Activated gamma-delta T cell treated with Interleukin-2 at 50 U/mL for 16 hours (primary cell): ENCODE measurements around the gene PEAK3.

Source experiments
- DNase-seq: peaks from one replicate; pipeline ENCODE4 v3.0.0-alpha.2; 2020

The PEAK3 gene

GRCh38 chr19:2269244-2270156, 12.5 kb downstream of the PEAK3 start:
- peak; percentile 100 for DNase-seq

GRCh38 chr19:2268861-2269243, 13.1 kb downstream of the PEAK3 start:
- DNase-seq: no peak

- DNase-seq: no peak
Observed at GRCh38 chr19:2268480-2268830, 13.5 kb downstream of the PEAK3 start.

DNA sequence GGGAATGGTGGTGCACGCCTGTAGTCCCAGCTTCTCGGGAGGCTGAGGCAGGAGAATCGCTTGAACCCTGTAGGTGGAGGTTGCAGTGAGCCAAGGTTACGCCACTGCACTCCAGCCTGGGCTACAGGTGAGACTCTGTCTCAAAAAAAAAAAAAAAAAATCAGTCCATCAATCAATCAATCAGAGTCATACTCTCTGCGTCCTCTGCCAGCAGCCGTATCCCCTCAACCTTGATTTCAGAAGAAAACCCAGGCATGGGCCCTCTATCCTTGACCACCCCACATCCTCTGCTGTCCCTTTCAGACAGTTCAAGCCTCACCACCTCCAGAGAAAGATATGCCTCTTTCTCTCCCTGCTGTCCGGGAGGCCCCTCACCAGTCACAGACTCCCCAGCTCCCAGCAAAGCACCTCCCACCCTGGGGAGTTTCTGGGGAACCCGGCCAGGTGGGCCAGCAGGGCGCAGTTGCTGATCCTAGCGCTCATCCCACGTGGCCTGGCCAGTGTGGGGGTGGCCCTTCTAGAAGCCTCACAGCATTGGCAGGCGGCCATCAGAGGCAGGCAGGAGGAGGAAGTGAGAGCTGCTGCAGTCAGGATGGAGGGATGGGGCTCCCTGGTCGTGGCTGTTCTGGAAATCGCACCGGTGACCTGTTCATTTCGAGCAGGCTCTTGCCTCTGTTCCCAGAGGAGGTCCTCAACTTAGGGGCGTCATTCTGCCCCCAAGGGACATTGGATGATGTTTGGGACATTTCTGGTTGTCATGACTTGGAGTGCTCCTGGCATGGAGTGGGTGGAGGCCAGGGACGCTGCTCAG, 15.6 kb downstream of the PEAK3 start:
- DNase-seq: no peak

DNA sequence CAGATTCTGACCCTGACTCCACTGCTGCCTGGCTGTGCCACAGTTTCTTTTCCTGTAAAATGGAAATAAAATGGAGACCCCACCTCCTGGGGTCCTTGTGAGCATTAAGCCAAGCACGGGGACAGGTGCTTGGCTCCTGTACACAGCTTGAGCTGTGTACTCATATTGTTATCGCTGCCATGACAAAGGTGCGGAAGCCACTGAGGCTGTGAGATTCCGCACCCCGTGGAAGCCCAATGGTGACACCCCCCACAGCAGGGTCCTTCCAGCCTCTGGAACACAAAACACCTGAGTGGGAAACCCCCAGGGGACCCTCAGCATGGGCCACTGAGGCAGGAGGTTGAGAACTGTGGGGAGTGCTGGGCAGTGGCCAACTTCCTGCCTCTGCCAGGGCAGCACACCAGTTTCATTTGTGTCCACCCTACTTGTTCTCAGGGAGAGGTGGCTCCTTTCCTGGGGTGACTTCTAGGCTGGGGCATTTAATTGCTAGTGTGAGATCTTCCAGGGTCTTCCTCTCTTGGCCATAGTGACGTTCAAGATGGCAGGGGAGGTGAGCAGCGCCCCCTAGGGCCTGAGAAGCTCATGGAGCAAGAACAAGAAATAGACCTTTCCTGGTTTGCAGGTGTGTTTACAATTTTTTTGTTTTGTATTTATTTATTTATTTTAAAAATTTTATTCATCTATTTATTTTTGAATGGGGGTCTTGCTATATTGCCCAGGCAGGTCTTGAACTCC, 20.4 kb downstream of the PEAK3 start:
- DNase-seq: peak; percentile 57

GRCh38 chr19:2260341-2260805, 21.6 kb downstream of the PEAK3 start:
- DNase-seq: no peak

GRCh38 chr19:2259336-2259735, 22.6 kb downstream of the PEAK3 start:
- no peak for DNase-seq

- no peak for DNase-seq
Observed at GRCh38 chr19:2255982-2256685, 25.8 kb downstream of the PEAK3 start, which contains the start of gene JSRP1. Gene JSRP1 (minus strand): TSS chr19:2256417. CDS start chr19:2255314, 1,103 bp downstream.

GRCh38 chr19:2255112-2255845, 26.7 kb downstream of the PEAK3 start:
- no peak for DNase-seq

- no peak for DNase-seq
Observed at GRCh38 chr19:2254064-2254872, 27.7 kb downstream of the PEAK3 start.

DNA sequence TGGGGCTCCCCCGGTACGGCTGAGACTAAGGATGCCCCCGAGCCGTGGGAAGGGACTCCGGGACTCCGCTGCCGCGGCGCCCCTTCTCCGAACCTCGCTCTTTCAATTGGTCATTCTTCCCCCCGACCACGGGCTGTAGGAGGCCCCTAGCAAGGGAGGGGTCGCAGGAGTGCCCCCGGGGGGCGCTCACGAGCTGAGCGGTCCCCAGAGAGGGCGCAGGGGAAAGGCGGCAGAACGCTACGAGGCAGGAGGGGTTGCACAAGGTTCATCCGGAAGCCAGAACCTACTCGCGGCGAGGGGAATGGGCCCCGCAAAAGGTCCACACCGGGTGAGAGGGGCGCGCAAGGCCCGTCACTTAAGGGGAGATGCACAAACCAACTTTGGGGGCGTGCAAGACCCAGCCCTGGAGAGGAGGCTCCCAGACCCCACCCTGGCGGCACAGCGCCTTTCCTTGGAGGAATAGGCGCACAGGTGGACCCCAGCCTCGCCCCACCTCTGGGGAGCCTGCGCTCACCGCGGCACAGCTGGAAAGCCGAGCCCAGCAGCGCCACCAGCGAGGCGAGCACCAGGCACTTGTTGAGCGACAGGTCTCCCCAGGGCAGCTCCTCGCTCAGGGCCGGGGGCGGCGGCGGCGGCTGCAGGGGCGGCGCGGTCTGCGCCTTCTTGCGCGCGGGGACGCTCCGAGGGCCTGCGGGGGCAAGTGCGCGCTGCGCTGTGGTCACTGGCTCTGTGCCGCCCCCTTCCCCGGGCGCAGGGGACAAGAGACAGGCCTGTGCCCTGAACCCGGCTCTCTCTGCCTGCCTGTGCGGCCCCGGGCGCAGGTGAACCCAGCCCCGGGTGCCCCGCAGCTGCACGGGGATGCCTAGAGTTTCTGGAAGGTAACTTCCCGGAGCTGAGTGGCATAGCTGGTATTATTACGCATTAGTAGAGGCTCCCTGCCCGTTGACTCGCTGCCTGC, 28.6 kb downstream of the PEAK3 start:
- peak; percentile 70 for DNase-seq

DNA sequence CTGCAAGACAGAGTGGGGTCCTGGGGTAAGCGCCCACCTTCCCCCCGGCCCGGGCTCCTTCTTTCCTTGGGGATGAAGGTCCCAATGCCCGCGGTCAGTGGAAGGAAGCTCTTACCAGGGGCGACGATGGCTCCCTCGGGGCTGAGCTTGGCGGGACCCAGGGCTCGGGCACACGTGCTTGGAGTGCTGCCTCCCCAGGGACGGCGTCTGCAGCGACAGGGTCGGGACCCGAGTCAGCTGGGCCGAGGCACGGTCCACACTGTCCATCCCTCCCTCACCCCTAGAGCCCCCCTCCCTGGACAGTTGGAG, 29.2 kb downstream of the PEAK3 start:
- no peak for DNase-seq

DNA sequence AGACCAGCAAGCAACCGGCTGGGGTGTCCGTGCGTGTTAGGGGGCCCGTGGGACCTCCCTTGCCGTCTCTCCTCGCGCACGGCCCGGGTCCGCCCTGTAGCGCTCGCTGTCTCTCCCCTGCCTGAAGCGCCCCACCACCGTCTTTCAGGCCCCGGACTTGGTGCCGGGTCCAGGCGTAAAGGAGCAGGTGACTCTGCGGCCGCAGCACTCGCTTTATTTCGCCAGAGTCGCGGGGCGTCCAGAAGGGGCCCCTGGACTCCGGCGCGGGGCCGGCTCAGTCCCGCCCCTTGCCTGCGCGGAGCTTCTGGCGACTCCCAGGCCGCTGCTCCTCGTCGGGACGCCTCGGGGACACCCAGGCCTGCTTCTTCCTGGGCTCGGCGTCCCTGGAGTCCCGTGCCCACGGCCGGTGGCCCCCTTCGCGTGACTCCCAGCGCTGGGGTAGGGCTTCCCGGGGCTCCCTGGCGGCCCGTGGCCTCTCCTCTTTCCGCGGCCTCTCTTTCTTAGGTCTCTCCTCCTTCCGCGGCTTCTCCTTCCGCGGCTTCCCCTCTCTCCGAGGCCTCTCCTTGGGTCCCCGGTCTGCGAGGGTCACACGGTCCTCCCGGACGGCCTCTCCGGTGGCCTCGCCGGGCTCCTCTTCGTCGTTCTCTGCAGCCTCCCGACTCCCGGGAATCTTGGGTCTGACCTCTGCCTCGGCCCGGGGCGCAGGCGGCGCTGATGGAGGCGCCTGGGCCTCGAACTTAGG, 29.7 kb downstream of the PEAK3 start:
- DNase-seq: no peak

DNA sequence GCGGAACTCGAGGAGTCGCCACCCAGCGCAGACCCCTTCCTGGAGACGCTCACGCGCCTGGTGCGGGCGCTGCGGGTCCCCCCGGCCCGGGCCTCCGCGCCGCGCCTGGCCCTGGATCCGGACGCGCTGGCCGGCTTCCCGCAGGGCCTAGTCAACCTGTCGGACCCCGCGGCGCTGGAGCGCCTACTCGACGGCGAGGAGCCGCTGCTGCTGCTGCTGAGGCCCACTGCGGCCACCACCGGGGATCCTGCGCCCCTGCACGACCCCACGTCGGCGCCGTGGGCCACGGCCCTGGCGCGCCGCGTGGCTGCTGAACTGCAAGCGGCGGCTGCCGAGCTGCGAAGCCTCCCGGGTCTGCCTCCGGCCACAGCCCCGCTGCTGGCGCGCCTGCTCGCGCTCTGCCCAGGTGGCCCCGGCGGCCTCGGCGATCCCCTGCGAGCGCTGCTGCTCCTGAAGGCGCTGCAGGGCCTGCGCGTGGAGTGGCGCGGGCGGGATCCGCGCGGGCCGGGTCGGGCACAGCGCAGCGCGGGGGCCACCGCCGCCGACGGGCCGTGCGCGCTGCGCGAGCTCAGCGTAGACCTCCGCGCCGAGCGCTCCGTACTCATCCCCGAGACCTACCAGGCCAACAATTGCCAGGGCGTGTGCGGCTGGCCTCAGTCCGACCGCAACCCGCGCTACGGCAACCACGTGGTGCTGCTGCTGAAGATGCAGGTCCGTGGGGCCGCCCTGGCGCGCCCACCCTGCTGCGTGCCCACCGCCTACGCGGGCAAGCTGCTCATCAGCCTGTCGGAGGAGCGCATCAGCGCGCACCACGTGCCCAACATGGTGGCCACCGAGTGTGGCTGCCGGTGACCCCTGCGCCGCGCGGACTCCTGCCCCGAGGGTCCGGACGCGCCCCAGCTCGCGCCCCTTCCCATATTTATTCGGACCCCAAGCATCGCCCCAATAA, 30.6 kb downstream of the PEAK3 start:
- DNase-seq: no peak

DNA sequence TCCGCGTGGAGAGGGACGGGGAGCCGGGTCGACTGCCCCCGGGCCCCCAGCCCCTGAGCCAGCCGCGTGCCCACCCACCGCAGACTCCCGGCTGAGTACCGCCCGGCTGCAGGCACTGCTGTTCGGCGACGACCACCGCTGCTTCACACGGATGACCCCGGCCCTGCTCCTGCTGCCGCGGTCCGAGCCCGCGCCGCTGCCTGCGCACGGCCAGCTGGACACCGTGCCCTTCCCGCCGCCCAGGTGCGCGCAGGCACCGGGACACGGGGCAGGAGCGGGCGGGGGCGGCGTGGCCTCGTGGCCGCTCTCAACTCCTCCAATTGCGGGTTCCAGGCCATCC, 31.2 kb downstream of the PEAK3 start:
- DNase-seq: no peak

GRCh38 chr19:2249880-2250765, 31.9 kb downstream of the PEAK3 start:
- DNase-seq: no peak
